Liver (tissue), 3 donors: ENCODE measurements around the gene SLC22A13.

ENCODE experiments used
- EGR1 ChIP-seq, 2 donors: IDR thresholded peaks; 2 replicates each; pipeline ENCODE4 v1.6.1; 2016 to 2018; ENCODE audit warnings: antibody characterized with exemption in 2 of 2, low read depth in 2 of 2
- GABPA ChIP-seq, 2 donors: IDR thresholded peaks in 1 of 2; conservative IDR thresholded peaks in 1 of 2; 2 replicates each; pipeline ENCODE4 v1.6.1; 2016; ENCODE audit warnings: antibody characterized with exemption in 2 of 2, mild to moderate bottlenecking in 1 of 2, moderate library complexity in 1 of 2
- JUND ChIP-seq, 2 donors: IDR thresholded peaks; 2 replicates each; pipeline ENCODE4 v1.6.1; 2016; ENCODE audit warnings: antibody characterized with exemption in 2 of 2
- RAD21 ChIP-seq, 2 donors: IDR thresholded peaks; 2 replicates each; pipeline ENCODE4 v1.6.1; 2016; ENCODE audit warnings: antibody characterized with exemption in 2 of 2, mild to moderate bottlenecking in 2 of 2
- SP1 ChIP-seq: IDR thresholded peaks from 2 replicates; pipeline ENCODE4 v1.6.1; 2018; ENCODE audit warnings: antibody characterized with exemption, mild to moderate bottlenecking
- TAF1 ChIP-seq: conservative IDR thresholded peaks from 2 replicates; pipeline ENCODE4 v1.6.1; 2016; ENCODE audit warnings: antibody characterized with exemption, mild to moderate bottlenecking
- YY1 ChIP-seq: IDR thresholded peaks from 2 replicates; pipeline ENCODE4 v1.6.1; 2016; ENCODE audit warnings: antibody characterized with exemption, mild to moderate bottlenecking
- TF ChIP-seq, protein P1 (sequence below): fragments of 150-350 bp; IDR thresholded peaks from 2 replicates; pipeline ENCODE4 v1.5.1; 2017; ENCODE audit warnings: improper control_type of control experiment, low read depth, low read length; ENCODE audit not compliant: missing input control
- TF ChIP-seq, protein P2 (sequence below): IDR thresholded peaks from 2 replicates; pipeline ENCODE4 v1.6.1; 2016; ENCODE audit warnings: antibody characterized with exemption
- TF ChIP-seq, protein P3 (sequence below): IDR thresholded peaks from 2 replicates; pipeline ENCODE4 v1.6.1; 2016; ENCODE audit warnings: antibody characterized with exemption, mild to moderate bottlenecking
- TF ChIP-seq, protein P4 (sequence below): IDR thresholded peaks from 2 replicates; pipeline ENCODE4 v1.6.1; 2016; ENCODE audit warnings: antibody characterized with exemption
- donor health status: healthy.
- donor health status: healthy.

DNA sequence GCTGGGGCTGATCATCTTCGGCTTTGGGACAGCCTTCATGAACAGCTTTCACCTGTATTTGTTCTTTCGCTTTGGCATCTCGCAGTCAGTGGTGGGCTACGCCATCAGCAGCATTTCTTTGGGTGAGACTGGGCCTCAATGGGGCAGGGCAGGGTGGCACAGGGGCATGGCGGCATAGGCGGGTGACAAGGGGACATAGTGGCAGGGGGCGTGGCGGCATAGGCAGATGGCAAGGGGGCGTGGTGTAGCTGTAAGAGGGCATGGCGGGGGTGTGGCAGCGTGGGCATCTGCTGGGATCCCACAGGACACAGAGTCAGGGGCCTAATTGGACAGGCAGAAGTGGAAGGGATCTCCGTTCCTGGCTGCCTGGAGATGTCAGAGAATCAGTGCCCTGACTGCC lies 42.0 kb downstream of the SLC22A13 start:
- TF ChIP-seq, protein P1, sequence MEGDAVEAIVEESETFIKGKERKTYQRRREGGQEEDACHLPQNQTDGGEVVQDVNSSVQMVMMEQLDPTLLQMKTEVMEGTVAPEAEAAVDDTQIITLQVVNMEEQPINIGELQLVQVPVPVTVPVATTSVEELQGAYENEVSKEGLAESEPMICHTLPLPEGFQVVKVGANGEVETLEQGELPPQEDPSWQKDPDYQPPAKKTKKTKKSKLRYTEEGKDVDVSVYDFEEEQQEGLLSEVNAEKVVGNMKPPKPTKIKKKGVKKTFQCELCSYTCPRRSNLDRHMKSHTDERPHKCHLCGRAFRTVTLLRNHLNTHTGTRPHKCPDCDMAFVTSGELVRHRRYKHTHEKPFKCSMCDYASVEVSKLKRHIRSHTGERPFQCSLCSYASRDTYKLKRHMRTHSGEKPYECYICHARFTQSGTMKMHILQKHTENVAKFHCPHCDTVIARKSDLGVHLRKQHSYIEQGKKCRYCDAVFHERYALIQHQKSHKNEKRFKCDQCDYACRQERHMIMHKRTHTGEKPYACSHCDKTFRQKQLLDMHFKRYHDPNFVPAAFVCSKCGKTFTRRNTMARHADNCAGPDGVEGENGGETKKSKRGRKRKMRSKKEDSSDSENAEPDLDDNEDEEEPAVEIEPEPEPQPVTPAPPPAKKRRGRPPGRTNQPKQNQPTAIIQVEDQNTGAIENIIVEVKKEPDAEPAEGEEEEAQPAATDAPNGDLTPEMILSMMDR: no peak
- TF ChIP-seq TAF1: no peak
- TF ChIP-seq, protein P2, sequence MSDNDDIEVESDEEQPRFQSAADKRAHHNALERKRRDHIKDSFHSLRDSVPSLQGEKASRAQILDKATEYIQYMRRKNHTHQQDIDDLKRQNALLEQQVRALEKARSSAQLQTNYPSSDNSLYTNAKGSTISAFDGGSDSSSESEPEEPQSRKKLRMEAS: no peak
- TF ChIP-seq YY1: no peak
- no peak for TF ChIP-seq GABPA (IDR thresholded peaks at IDR 0.05 in 1 of 2, conservative IDR thresholded peaks at IDR 0.05 in 1 of 2)
- no peak for TF ChIP-seq JUND (IDR thresholded peaks at IDR 0.05)
- TF ChIP-seq SP1: no peak
- TF ChIP-seq, protein P3, sequence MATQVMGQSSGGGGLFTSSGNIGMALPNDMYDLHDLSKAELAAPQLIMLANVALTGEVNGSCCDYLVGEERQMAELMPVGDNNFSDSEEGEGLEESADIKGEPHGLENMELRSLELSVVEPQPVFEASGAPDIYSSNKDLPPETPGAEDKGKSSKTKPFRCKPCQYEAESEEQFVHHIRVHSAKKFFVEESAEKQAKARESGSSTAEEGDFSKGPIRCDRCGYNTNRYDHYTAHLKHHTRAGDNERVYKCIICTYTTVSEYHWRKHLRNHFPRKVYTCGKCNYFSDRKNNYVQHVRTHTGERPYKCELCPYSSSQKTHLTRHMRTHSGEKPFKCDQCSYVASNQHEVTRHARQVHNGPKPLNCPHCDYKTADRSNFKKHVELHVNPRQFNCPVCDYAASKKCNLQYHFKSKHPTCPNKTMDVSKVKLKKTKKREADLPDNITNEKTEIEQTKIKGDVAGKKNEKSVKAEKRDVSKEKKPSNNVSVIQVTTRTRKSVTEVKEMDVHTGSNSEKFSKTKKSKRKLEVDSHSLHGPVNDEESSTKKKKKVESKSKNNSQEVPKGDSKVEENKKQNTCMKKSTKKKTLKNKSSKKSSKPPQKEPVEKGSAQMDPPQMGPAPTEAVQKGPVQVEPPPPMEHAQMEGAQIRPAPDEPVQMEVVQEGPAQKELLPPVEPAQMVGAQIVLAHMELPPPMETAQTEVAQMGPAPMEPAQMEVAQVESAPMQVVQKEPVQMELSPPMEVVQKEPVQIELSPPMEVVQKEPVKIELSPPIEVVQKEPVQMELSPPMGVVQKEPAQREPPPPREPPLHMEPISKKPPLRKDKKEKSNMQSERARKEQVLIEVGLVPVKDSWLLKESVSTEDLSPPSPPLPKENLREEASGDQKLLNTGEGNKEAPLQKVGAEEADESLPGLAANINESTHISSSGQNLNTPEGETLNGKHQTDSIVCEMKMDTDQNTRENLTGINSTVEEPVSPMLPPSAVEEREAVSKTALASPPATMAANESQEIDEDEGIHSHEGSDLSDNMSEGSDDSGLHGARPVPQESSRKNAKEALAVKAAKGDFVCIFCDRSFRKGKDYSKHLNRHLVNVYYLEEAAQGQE: no peak
- TF ChIP-seq EGR1 (IDR thresholded peaks at IDR 0.05; ENCODE audit: low read depth in 2 of 2): no peak
- TF ChIP-seq, protein P4, sequence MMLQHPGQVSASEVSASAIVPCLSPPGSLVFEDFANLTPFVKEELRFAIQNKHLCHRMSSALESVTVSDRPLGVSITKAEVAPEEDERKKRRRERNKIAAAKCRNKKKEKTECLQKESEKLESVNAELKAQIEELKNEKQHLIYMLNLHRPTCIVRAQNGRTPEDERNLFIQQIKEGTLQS: no peak
- no peak for TF ChIP-seq RAD21 (IDR thresholded peaks at IDR 0.05)
